Stimulated activated CD4-positive, alpha-beta T cell treated with anti-CD3 and anti-CD28 coated beads, Interleukin-12 subunit alpha, Interleukin-12 subunit beta, amount 100 ng/mL, for 48 hours (primary cell): ENCODE measurements around the gene BPIFB2.

ENCODE experiments used
- DNase-seq, 3 donors: peaks; one replicate each; pipeline ENCODE4 v3.0.0-alpha.2; 2020; ENCODE audit warnings: low read depth in 2 of 3, low spot score in 1 of 3

Gene BPIFB2

GRCh38 chr20:33005908-33006775, 1.4 kb upstream of the BPIFB2 start:
- no peak for DNase-seq

DNA sequence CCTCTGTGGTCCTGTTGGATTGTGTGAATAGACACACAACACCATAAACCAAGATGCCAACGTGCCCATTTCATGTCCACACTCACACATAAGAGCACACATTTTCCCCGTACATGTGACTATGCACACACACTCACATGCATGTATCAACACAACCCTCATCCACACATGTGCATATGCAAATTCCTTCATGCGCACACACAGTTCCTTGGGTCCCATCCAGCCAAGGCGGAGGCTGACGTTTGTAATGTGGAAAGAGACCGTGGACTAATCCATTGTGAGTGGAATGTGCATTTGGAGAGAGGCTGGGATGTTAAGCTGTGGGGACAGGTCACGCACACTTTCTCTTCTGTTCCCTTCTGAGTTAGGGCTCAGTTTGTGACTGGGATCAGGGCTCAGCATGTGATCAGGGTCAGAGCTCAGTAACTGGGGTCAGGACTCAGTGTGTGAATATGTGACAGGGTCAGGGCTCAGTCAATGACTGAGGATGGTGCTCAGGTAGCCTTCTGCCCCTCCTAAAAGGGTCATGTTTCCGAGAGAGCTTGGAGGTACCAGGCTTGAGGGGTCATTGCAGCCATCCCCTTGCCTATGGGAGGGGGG, 628 bp upstream of the BPIFB2 start:
- no peak for DNase-seq

DNA sequence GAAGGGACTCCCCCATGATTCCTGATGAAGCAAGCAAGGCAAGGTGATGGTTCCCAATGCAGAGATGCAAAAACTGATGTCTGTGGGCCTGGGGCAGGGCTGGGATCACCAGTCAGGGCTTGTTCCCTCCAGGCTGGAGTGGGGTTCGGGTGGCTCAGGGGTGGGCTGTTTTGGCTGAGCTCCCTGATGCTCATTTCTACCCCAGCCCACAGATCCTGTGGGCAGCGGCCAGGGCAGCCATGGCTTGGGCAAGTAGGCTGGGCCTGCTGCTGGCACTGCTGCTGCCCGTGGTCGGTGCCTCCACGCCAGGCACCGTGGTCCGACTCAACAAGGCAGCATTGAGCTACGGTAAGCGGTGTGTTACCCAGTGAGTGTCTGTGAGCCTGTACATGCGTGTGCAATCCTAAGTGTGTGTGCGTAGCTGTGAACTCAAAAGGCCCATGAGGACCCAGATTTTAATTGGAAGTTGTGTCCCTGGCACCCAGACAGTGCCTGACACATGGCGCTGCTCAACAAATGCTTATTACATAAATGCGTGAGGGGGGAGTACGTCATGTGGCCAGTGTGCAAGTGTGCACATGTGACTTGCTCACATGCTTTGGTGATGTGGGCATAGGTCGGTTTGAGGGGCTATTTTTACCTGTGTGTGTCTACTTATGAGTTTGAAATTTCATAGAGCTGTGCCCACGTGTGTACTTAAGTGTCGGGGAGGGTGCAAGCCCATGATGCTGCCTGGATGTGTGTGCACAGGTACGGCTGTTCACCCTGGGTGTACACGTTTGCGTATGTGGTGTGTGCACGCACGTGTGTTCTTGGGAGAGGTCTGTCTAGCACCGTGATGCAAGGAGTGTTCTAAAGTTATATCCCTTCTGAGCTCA, 1.1 kb downstream of the BPIFB2 start:
- no peak for DNase-seq

GRCh38 chr20:33009214-33010132, 2.0 kb downstream of the BPIFB2 start:
- DNase-seq, result no peak

GRCh38 chr20:33010133-33010504, 2.6 kb downstream of the BPIFB2 start:
- no peak for DNase-seq

DNA sequence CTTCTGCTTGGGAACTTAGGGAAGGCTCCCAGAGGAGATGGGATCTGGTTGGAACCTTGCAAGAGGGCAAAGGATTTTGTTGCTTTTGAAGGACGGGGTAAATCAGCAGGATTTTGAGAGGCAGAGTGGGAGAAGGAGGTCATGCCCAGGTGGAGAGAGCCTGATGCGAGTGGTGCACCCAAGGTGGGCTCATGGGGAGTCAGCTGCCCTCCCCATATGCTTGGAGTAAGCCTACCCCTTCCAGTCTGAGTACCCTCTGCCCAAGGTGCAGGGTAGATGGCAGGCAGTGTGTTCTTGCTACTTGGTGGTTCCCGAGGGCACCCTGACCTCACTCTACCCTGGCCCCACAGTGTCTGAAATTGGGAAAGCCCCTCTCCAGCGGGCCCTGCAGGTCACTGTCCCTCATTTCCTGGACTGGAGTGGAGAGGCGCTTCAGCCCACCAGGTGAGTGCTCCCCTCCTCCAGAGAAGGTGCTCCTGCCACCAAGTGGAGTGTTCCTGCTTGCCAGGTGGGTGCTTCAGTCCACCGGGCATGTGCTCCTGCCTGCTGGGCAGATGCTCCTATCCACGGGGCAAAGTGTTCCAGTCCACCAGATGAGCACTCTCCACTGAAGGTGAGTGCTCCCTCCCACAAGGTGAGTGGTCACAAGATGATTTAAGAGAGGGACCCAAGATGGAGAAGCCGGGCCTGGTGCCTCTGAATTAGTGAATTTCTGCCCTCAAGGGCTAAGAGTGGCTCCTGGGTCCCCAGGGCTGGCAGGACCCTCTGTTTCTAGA, 3.4 kb downstream of the BPIFB2 start:
- no peak for DNase-seq

- no peak for DNase-seq
Observed at GRCh38 chr20:33012327-33013189, 5.1 kb downstream of the BPIFB2 start.

GRCh38 chr20:33013701-33014326, 6.3 kb downstream of the BPIFB2 start:
- DNase-seq, result no peak

GRCh38 chr20:33014336-33015113, 7.0 kb downstream of the BPIFB2 start:
- DNase-seq, result no peak

- no peak for DNase-seq
Observed at GRCh38 chr20:33015114-33015484, 7.6 kb downstream of the BPIFB2 start.

DNA sequence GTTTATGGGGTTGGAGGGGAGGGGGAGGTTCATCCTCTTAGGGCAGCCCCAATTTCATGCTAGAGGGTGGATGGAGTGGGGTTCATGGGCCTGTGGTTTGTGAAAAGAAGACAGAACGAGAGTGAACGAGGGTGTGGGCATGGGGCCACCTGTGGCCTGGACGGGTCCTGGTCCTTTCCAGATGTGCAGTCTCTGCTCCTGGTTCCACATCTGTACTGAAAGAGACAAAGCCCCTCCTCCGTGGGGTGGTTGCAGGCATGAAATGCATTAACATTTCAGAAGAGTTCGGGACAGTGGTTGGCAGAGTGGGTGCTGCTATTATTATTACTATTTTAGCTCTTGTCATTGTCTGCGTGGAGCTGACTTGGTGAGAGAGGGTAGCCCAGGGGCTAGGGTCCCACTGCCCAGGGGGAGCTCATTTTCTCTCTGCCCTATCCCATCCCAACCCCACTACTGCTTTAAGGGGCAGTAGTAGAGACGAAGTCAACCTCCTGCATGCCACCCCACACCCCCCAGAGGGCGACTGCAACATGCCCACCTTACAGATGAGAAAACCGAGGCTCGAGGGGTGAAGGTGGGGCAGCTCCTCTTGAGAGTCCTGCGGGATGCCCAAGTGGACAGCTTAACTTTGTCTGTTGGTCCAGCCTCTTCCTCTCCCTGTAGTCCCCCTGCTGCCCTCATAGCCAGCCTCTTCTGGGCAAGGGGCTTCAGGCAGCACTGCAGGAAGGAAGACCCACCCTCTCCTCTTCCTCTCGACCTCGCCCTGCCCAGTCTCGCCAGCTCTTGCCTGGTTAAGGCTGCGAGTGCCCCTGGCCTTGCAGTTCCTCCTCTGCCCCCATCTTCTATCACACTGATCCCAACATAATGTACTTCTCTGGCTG, 8.4 kb downstream of the BPIFB2 start:
- DNase-seq, result no peak

DNA sequence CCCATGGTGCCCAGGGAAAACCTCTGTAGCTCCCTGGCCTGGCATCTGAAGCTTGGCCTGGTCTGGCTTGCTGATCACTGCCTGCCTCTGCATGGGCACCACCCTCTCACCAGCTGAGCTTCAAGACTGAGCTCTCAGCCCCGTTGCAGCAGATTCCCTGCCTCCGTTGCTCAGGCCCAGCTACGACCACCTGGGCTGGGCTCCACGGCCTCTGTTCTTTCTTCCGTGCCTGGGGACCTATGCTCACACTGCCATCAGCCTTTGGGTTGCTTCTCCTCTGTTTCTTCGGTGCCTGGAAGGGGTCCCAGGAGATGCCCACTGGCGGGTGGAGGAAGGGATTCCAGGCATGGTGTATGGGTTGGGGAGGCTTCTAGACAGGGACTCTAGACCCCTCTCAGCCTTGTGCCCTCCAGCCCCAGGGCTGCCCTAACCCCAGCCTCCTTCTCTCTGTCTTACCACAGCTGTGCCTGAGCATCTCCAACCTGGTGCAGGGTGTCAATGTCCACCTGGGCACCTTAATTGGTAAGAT, 9.1 kb downstream of the BPIFB2 start:
- DNase-seq, result no peak

GRCh38 chr20:33017542-33017941, 10.0 kb downstream of the BPIFB2 start:
- no peak for DNase-seq

- DNase-seq, result no peak
Observed at GRCh38 chr20:33018169-33018931, 10.8 kb downstream of the BPIFB2 start.

GRCh38 chr20:33019465-33020277, 12.2 kb downstream of the BPIFB2 start:
- DNase-seq, result no peak
